Mesothelial cell of epicardium (in vitro differentiated cells): ENCODE data around the gene CTU2. TPM values are rescaled to one million over a fixed set of nuclear protein-coding genes. Genes with fewer than 3 reads are reported as not detected.

Source experiments
- DNase-seq, 2 experiments: peaks; one replicate each; pipeline ENCODE4 v3.0.0; 2021; ENCODE audit warnings: low spot score in 2 of 2; ENCODE audit not compliant: unreplicated experiment in 2 of 2
- H3K27ac Mint-ChIP-seq: 2 replicates; pipeline ENCODE4 v1.8.0; 2021; ENCODE audit warnings: mixed read lengths
- H3K27me3 Mint-ChIP-seq: 2 replicates; pipeline ENCODE4 v1.8.0; 2021; ENCODE audit warnings: low read depth, mixed read lengths
- H3K36me3 Mint-ChIP-seq: 2 replicates; pipeline ENCODE4 v1.8.0; 2021; ENCODE audit warnings: mixed read lengths
- H3K4me1 Mint-ChIP-seq: 2 replicates; pipeline ENCODE4 v1.8.0; 2021; ENCODE audit warnings: mixed read lengths
- H3K4me3 Mint-ChIP-seq: 2 replicates; pipeline ENCODE4 v1.8.0; 2021; ENCODE audit warnings: mild to moderate bottlenecking, moderate library complexity, mixed read lengths
- H3K9me3 Mint-ChIP-seq: 2 replicates; pipeline ENCODE4 v1.8.0; 2021; ENCODE audit warnings: mixed read lengths
- CTCF ChIP-seq: fragments of 200-600 bp; sonication (generic); IDR thresholded peaks from one replicate; pipeline ENCODE4 v1.5.0; 2021; ENCODE audit warnings: antibody characterized with exemption; ENCODE audit not compliant: unreplicated experiment
- total RNA-seq: library from RNA; stranded (reverse); gene quantifications from 3 replicates; pipeline ENCODE4 v1.2.1, GENCODE V29; 2021

Gene CTU2
- total RNA-seq, 1 donor from 2014 or later = 22.2 TPM

DNA sequence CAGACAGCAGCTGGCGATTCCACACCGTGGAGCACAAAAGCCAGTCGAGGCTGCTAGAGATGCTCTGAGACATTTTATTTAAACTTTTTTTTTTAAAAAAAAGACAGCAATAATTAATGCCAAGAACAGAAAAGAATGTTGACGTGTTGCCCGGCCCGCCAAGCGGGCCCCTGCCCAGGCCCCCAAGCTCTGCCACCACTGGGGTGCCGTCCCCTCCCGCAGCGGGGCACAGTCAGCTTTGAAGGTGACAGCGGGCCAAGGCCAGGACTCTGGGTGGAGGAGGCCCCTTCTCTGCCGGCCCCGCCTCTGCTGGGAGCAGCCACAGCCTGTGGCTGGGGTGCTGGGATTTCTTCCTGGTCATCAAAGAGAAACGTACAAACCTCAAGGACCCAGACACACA lies 9.9 kb upstream of the CTU2 start:
- Mint-ChIP-seq H3K4me1 (no peaks in the 10 kb centered on the region), H3K4me3 (no peak overlapping the region), H3K36me3 (no peaks in the 10 kb centered on the region), H3K27me3 (no peaks in the 10 kb centered on the region), H3K9me3 (no peaks in the 10 kb centered on the region), H3K27ac (no peak overlapping the region)
- DNase-seq = no peak
- no peak for TF ChIP-seq CTCF

GRCh38 chr16:88697116-88697830 lies 9.0 kb upstream of the CTU2 start:
- Mint-ChIP-seq H3K9me3 (no peaks in the 10 kb centered on the region), H3K36me3 (no peaks in the 10 kb centered on the region), H3K4me3 (no peak overlapping the region), H3K27me3 (no peaks in the 10 kb centered on the region), H3K4me1 (no peaks in the 10 kb centered on the region), H3K27ac (no peak overlapping the region)
- no peak for DNase-seq
- no peak for TF ChIP-seq CTCF

DNA sequence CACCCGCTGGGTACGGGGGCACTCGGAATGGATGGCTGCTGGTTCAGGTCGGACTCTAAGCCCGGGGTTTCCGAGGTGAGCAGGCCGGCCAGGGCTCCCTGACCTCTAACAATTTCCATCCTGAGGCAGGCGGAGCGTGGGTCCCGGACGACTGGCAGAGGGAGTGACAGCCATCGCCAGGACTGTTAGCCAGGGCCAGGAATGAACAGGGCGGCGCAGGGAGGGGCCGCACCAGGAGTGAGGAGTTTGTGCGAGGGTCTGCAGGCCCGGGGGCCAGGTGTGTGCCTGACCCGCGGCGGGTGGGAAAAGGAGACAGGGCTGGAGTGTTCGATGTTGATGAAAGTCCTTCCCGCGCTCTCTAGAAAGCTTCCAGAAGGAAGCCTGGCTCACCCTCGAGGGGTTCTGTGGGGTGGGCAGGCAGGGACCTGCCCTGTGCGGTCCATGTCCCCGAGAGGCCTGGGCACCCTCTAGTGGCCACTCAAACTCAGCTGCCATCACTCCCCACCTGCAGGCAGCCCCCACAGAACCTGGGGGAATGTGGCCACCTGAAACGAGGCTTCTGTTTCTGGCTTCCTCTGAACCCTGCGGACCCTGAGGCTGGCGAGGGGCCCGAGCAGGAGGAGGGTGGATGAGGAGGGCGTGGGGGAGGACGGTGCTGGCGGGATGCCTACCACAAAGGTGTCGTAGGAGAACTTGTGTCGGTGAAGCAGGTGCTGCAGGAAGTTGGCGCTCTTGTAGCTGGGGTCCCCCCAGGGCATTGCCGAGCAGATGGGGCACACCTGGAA lies 8.3 kb upstream of the CTU2 start:
- Mint-ChIP-seq H3K4me1 (no peaks in the 10 kb centered on the region), H3K9me3 (no peaks in the 10 kb centered on the region), H3K27ac (no peak overlapping the region), H3K36me3 (no peaks in the 10 kb centered on the region), H3K4me3 (no peak overlapping the region), H3K27me3 (no peaks in the 10 kb centered on the region)
- DNase-seq = no peak
- TF ChIP-seq CTCF = no peak

GRCh38 chr16:88698646-88699045 lies 7.7 kb upstream of the CTU2 start:
- no peak for DNase-seq
- Mint-ChIP-seq H3K36me3 (no peaks in the 10 kb centered on the region), H3K9me3 (no peaks in the 10 kb centered on the region), H3K27ac (no peak overlapping the region), H3K27me3 (no peaks in the 10 kb centered on the region), H3K4me1 (no peaks in the 10 kb centered on the region), H3K4me3 (no peak overlapping the region)
- TF ChIP-seq CTCF = no peak

DNA sequence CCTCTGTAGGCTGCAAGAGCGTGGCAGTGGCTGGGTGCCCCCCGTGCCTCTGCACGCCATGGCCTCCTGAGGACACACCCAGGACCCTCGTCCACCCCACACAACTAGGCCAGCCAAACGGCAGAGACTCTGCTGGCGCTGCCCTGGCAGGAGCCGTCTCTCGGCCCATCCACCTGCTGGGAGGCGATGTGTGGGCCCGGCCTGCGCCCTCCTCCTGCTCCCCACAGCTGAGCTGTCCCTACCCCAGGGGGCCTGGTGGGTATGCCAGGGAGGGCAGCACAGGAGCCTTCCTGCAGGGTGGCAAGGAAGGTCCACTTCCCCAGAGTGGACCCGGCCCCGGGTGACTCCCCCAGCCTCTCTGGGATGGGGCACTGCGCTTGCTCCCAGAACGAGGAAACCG lies 7.1 kb upstream of the CTU2 start:
- H3K4me3 Mint-ChIP-seq = no peak overlapping the region
- TF ChIP-seq CTCF = no peak
- H3K27ac Mint-ChIP-seq = no peak overlapping the region
- H3K27me3 Mint-ChIP-seq = no peaks in the 10 kb centered on the region
- no peaks in the 10 kb centered on the region for H3K9me3 Mint-ChIP-seq
- DNase-seq = no peak
- H3K36me3 Mint-ChIP-seq = no peaks in the 10 kb centered on the region
- peaks cover 4% of the 10 kb centered on the region for H3K4me1 Mint-ChIP-seq
